Activated CD4-positive, alpha-beta memory T cell treated with anti-CD3 and anti-CD28 coated beads for 36 hours (primary cell): ENCODE data around the gene PVALEF. TPM values are rescaled to one million over a fixed set of nuclear protein-coding genes. Genes with fewer than 3 reads are reported as not detected.
A peak's percentile ranks its signal among the peaks of the same experiment; 100 is the strongest.
"Not testable (repeated sequence)": the region's sequence is repeated elsewhere in the genome, so short reads cannot be mapped to it uniquely, and the experiment has no call there.

ENCODE experiments used
- CTCF ChIA-PET: fragments of 350-600 bp; sonication (Branson Sonifier 250); formaldehyde crosslinking; loops from one replicate; lab custom pipeline; 2021; ENCODE audit warnings: antibody characterized with exemption, inconsistent platforms; lab: Charles Lee
- POLR2A ChIA-PET: fragments of 350-600 bp; sonication (Branson Sonifier 250); formaldehyde crosslinking; loops from one replicate; lab custom pipeline; 2021; ENCODE audit warnings: antibody characterized with exemption; lab: Charles Lee
- DNase-seq: peaks from one replicate; pipeline ENCODE4 v3.0.0-alpha.2; 2020
- H3K27ac Mint-ChIP-seq: one replicate; pipeline ENCODE4 v1.8.0; 2021; ENCODE audit warnings: mixed read lengths
- H3K27me3 Mint-ChIP-seq: one replicate; pipeline ENCODE4 v1.8.0; 2021; ENCODE audit warnings: mixed read lengths
- H3K36me3 Mint-ChIP-seq: one replicate; pipeline ENCODE4 v1.8.0; 2021; ENCODE audit warnings: mixed read lengths
- H3K4me1 Mint-ChIP-seq: one replicate; pipeline ENCODE4 v1.8.0; 2021; ENCODE audit warnings: low read depth, mixed read lengths
- H3K4me3 Mint-ChIP-seq: one replicate; pipeline ENCODE4 v1.8.0; 2021; ENCODE audit warnings: mild to moderate bottlenecking, mixed read lengths
- H3K9me3 Mint-ChIP-seq: one replicate; pipeline ENCODE4 v1.8.0; 2021; ENCODE audit warnings: mixed read lengths
- intact Hi-C: fragments of 100-400 bp; cut with micrococcal nuclease; formaldehyde crosslinking; loops from one replicate; pipeline ENCODE4 v1.15.1; 2023
- total RNA-seq, 2 experiments: library from RNA; stranded (reverse); gene quantifications; one replicate each; pipeline ENCODE4 v1.2.3, GENCODE V29; 2021

Gene PVALEF
- total RNA-seq, 2 experiments from 2014 or later, result not detected

GRCh38 chr17:81142301-81143199 is 22.8 kb upstream of the PVALEF start:
- Mint-ChIP-seq H3K9me3 (peaks cover 16% of the 10 kb centered on the region), H3K27ac (no peak overlapping the region), H3K36me3 (no peaks in the 10 kb centered on the region), H3K4me1 (no peaks in the 10 kb centered on the region), H3K4me3 (no peak overlapping the region), H3K27me3 (peaks cover 2% of the 10 kb centered on the region)
- ChIA-PET CTCF (interaction anchor here (0.9 to 1.9 kb wide), 4 partner anchors 87 to 342 kb away, joined by 3 to 5 read pairs (median 4); no protein-coding TSS in a partner anchor), POLR2A (no interaction called here)
- intact Hi-C loops, result loop anchor here (1.0 kb wide), 1 partner anchor 99 kb away; no protein-coding TSS in a partner anchor
- peak; percentile 77 for DNase-seq

GRCh38 chr17:81143200-81143527 is 22.1 kb upstream of the PVALEF start:
- no peak for DNase-seq
- Mint-ChIP-seq H3K27me3 (peaks cover 2% of the 10 kb centered on the region), H3K4me3 (no peak overlapping the region), H3K27ac (no peak overlapping the region), H3K4me1 (no peaks in the 10 kb centered on the region), H3K36me3 (no peaks in the 10 kb centered on the region), H3K9me3 (peaks cover 10% of the 10 kb centered on the region)
- ChIA-PET CTCF (interaction anchor here (0.6 to 1.9 kb wide), 4 partner anchors 86 to 955 kb away, joined by 3 to 5 read pairs (median 3); no protein-coding TSS in a partner anchor), POLR2A (no interaction called here)
- intact Hi-C loops, result no loop called here

- CTCF ChIA-PET, result interaction anchor here (0.6 to 1.9 kb wide), 5 partner anchors 57 to 955 kb away, joined by 3 to 5 read pairs (median 3); no protein-coding TSS in a partner anchor
- DNase-seq, result no peak
- H3K9me3 Mint-ChIP-seq, result peaks cover 3% of the 10 kb centered on the region
These were observed 21.4 kb upstream of the PVALEF start for GRCh38 chr17:81143717-81144422.

GRCh38 chr17:81144423-81144781 is 20.9 kb upstream of the PVALEF start:
- CTCF ChIA-PET, result interaction anchor here (1.5 kb wide), 1 partner anchor 56 kb away, joined by 4 read pairs; no protein-coding TSS in a partner anchor
- POLR2A ChIA-PET, result interaction anchor here (1.7 kb wide), 1 partner anchor 94 kb away, joined by 4 read pairs; the partner anchor contains the start of genes NDUFAF8 and TEPSIN
- DNase-seq, result no peak
- H3K9me3 Mint-ChIP-seq, result no peaks in the 10 kb centered on the region
- no peaks in the 10 kb centered on the region for H3K4me1 Mint-ChIP-seq
- intact Hi-C loops, result no loop called here
- no peak overlapping the region for H3K4me3 Mint-ChIP-seq
- H3K36me3 Mint-ChIP-seq, result no peaks in the 10 kb centered on the region
- H3K27me3 Mint-ChIP-seq, result peaks cover 2% of the 10 kb centered on the region
- H3K27ac Mint-ChIP-seq, result no peak overlapping the region

More at GRCh38 chr17:81143717-81144422, 21.4 kb upstream of the PVALEF start:
- Mint-ChIP-seq H3K4me1 (no peaks in the 10 kb centered on the region), H3K4me3 (no peak overlapping the region), H3K36me3 (no peaks in the 10 kb centered on the region), H3K27me3 (peaks cover 2% of the 10 kb centered on the region), H3K27ac (no peak overlapping the region)
- POLR2A ChIA-PET, result interaction anchor here (1.7 kb wide), 1 partner anchor 95 kb away, joined by 4 read pairs; the partner anchor contains the start of genes NDUFAF8 and TEPSIN
- intact Hi-C loops, result no loop called here

- H3K27ac Mint-ChIP-seq, POLR2A ChIA-PET, H3K9me3 Mint-ChIP-seq, H3K4me1 Mint-ChIP-seq, intact Hi-C loops, CTCF ChIA-PET, H3K36me3 Mint-ChIP-seq, H3K27me3 Mint-ChIP-seq, DNase-seq, H3K4me3 Mint-ChIP-seq: not testable (repeated sequence)
These were observed 19.1 kb upstream of the PVALEF start for GRCh38 chr17:81146208-81146607.

GRCh38 chr17:81147701-81148100 is 17.6 kb upstream of the PVALEF start:
- ChIA-PET POLR2A (no interaction called here), CTCF (no interaction called here)
- H3K4me3 Mint-ChIP-seq, result no peak overlapping the region
- H3K27ac Mint-ChIP-seq, result no peak overlapping the region
- H3K9me3 Mint-ChIP-seq, result no peaks in the 10 kb centered on the region
- DNase-seq, result no peak
- peaks cover 2% of the 10 kb centered on the region for H3K4me1 Mint-ChIP-seq
- no peaks in the 10 kb centered on the region for H3K27me3 Mint-ChIP-seq
- H3K36me3 Mint-ChIP-seq, result no peaks in the 10 kb centered on the region
- intact Hi-C loops, result no loop called here

- Mint-ChIP-seq H3K36me3 (no peaks in the 10 kb centered on the region), H3K4me1 (peaks cover 7% of the 10 kb centered on the region), H3K9me3 (no peaks in the 10 kb centered on the region), H3K27ac (no peak overlapping the region), H3K4me3 (no peak overlapping the region), H3K27me3 (peaks cover 2% of the 10 kb centered on the region)
- CTCF ChIA-PET, result interaction anchor here (0.5 kb wide), 1 partner anchor 100 kb away, joined by 3 read pairs; no protein-coding TSS in a partner anchor
- intact Hi-C loops, result no loop called here
- DNase-seq, result no peak
- POLR2A ChIA-PET, result no interaction called here
These were observed 16.7 kb upstream of the PVALEF start for GRCh38 chr17:81148571-81148970.

GRCh38 chr17:81148986-81149533 is 16.2 kb upstream of the PVALEF start:
- Mint-ChIP-seq H3K27me3 (peaks cover 2% of the 10 kb centered on the region), H3K36me3 (no peaks in the 10 kb centered on the region), H3K4me1 (peaks cover 7% of the 10 kb centered on the region), H3K4me3 (no peak overlapping the region), H3K27ac (no peak overlapping the region), H3K9me3 (no peaks in the 10 kb centered on the region)
- intact Hi-C loops, result no loop called here
- no peak for DNase-seq
- CTCF ChIA-PET, result no interaction called here
- POLR2A ChIA-PET, result no interaction called here

GRCh38 chr17:81150377-81151077 is 14.8 kb upstream of the PVALEF start:
- no peak for DNase-seq
- Mint-ChIP-seq H3K27me3 (peaks cover 2% of the 10 kb centered on the region), H3K9me3 (no peaks in the 10 kb centered on the region), H3K36me3 (no peaks in the 10 kb centered on the region), H3K27ac (no peak overlapping the region), H3K4me1 (peaks cover 7% of the 10 kb centered on the region), H3K4me3 (no peak overlapping the region)
- intact Hi-C loops, result no loop called here
- POLR2A ChIA-PET, result no interaction called here
- CTCF ChIA-PET, result no interaction called here

GRCh38 chr17:81151278-81151677 is 14.0 kb upstream of the PVALEF start:
- peaks cover 7% of the 10 kb centered on the region for H3K4me1 Mint-ChIP-seq
- H3K9me3 Mint-ChIP-seq, result no peaks in the 10 kb centered on the region
- H3K36me3 Mint-ChIP-seq, result no peaks in the 10 kb centered on the region
- H3K27ac Mint-ChIP-seq, result no peak overlapping the region
- intact Hi-C loops, result no loop called here
- peaks cover 2% of the 10 kb centered on the region for H3K27me3 Mint-ChIP-seq
- ChIA-PET POLR2A (no interaction called here), CTCF (no interaction called here)
- no peak overlapping the region for H3K4me3 Mint-ChIP-seq
- DNase-seq, result no peak

GRCh38 chr17:81152288-81152828 is 12.9 kb upstream of the PVALEF start:
- CTCF ChIA-PET, result no interaction called here
- POLR2A ChIA-PET, result interaction anchor here (1.1 kb wide), 1 partner anchor 33 kb away, joined by 3 read pairs; no protein-coding TSS in a partner anchor
- Mint-ChIP-seq H3K36me3 (no peaks in the 10 kb centered on the region), H3K27ac (peak overlapping the region; percentile 30), H3K9me3 (no peaks in the 10 kb centered on the region), H3K27me3 (peaks cover 2% of the 10 kb centered on the region), H3K4me1 (peaks cover 7% of the 10 kb centered on the region), H3K4me3 (no peak overlapping the region)
- no peak for DNase-seq
- intact Hi-C loops, result no loop called here
